GM18502 (cell line): Measurements from ENCODE around the gene SYCE1L.
A peak's percentile ranks its signal among the peaks of the same experiment; 100 is the strongest.
"Not testable (repeated sequence)": the region's sequence is repeated elsewhere in the genome, so short reads cannot be mapped to it uniquely, and the experiment has no call there.

Source experiments
- ATAC-seq: cut with Tn5 transposase; IDR thresholded peaks from one replicate; pipeline ENCODE4 v1.9.1; 2021; ENCODE audit warnings: mild to moderate bottlenecking; ENCODE audit not compliant: unreplicated experiment, poor library complexity

SYCE1L gene, protein sequence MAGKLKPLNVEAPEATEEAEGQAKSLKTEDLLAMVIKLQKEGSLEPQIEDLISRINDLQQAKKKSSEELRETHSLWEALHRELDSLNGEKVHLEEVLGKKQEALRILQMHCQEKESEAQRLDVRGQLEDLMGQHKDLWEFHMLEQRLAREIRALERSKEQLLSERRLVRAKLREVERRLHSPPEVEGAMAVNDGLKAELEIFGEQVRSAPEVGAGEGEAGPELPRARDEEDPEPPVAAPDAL

GRCh38 chr16:77199211-77199610, at the start of gene SYCE1L:
SYCE1L (plus strand) TSS chr16:77199408; CDS start chr16:77199452, 44 bp downstream.
- ATAC-seq, result no peak

- no peak for ATAC-seq
Observed at GRCh38 chr16:77157346-77158058, 41.7 kb upstream of the SYCE1L start.

GRCh38 chr16:77158293-77158692, 40.9 kb upstream of the SYCE1L start:
- ATAC-seq, result no peak

GRCh38 chr16:77165006-77165405, 34.2 kb upstream of the SYCE1L start:
- ATAC-seq, result no peak

GRCh38 chr16:77165536-77166236, 33.5 kb upstream of the SYCE1L start:
- ATAC-seq, result not testable (repeated sequence)

GRCh38 chr16:77166726-77167125, 32.5 kb upstream of the SYCE1L start:
- no peak for ATAC-seq

- no peak for ATAC-seq
Observed at GRCh38 chr16:77168901-77169300, 30.3 kb upstream of the SYCE1L start.

- ATAC-seq, result peak; percentile 83
Observed at GRCh38 chr16:77169650-77170236, 29.5 kb upstream of the SYCE1L start.

DNA sequence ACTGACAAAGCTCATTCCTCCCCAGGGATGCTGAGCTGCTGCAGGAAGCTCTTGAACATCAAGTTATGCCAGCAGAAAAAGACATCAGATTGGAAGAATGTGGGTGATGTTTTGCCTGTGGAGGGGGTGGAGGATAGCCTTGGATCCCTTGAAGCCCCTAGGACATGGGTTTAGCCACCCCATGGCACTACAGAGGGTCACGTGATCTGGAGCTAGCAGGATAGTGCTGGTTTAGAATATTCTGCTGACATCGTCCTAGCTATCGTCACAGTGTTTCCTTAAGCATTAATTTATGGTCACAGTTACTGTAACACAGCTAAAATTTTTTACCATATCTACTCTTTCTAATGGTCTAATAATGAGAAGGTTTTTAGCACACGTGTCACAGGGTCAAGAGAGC, 28.4 kb upstream of the SYCE1L start:
- no peak for ATAC-seq

DNA sequence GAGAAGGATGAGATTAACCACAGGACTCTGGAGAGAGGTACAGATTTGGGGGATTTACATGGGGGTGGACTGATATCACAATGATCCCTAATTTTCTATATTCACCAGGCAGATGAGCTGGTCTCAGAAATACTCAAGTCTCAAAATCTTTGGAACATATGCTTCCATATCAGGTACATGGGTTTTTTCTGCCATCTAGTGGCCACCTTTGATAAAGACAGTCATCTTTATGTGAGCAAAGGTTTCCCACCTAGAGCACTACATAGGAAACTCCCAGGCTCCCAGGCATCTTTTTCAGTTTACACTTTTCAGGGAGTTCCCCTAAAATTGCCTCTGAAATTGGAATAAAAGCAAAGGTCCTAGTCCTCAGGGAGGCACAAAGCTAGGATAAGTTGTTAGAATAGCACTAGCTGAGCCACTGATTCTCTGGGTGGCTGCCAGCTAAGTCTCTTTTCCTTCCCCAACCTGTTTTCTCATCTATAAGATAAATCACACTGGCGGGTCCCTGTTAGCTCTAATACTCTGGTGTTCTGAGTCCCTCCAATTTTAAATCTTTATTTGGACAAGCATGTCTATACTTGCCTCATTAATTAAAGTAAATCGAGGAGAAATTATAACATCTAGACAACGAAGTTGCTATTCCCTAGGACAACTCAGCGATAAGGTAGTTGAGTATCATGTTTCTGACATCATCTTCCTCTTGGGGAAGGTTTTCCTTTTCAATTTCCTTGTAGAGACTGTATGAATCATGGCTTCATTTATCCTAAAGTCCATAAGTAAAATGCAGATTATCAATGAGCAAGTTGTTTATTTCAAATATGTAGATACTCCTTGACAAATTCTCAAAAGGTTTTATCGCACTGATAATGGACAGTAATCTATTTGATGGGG, 27.2 kb upstream of the SYCE1L start:
- ATAC-seq, result peak; percentile 77

- no peak for ATAC-seq
Observed at GRCh38 chr16:77172951-77173350, 26.3 kb upstream of the SYCE1L start.

DNA sequence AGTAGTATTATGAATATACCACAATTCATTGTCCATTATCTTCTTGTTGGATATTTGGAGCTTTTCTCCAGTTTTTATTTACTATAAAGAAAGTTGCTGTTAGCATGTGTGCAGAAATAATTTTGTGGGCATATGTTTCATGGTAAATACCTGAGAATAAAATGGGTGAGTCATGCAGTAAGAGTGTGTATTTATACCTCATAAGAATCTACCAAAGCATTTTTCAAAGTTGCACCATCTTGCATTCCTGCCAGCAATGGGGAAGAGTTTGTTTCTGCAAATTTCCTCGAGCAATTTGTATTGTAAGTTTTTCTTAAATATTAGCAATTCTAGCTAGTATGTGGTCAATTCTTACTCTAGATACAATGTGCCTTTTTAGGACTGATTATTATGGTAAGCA, 16.1 kb upstream of the SYCE1L start:
- ATAC-seq, result no peak

- ATAC-seq, result not testable (repeated sequence)
Observed at GRCh38 chr16:77186298-77186697, 12.9 kb upstream of the SYCE1L start.

DNA sequence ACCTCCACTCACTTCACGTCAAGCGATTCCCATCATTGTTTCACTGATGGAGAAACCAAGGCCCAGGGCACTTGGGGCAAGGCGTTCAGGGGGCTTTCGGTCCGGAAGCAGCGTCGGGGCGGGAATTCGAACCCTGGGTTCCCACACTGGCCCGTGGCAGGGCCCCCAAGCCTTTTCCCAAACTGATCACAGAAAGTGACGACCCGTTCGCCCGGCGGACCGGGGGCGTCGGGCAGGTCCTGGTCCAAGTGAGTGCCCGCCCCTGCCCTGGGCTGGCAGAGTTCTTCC, 9.1 kb upstream of the SYCE1L start:
- no peak for ATAC-seq

DNA sequence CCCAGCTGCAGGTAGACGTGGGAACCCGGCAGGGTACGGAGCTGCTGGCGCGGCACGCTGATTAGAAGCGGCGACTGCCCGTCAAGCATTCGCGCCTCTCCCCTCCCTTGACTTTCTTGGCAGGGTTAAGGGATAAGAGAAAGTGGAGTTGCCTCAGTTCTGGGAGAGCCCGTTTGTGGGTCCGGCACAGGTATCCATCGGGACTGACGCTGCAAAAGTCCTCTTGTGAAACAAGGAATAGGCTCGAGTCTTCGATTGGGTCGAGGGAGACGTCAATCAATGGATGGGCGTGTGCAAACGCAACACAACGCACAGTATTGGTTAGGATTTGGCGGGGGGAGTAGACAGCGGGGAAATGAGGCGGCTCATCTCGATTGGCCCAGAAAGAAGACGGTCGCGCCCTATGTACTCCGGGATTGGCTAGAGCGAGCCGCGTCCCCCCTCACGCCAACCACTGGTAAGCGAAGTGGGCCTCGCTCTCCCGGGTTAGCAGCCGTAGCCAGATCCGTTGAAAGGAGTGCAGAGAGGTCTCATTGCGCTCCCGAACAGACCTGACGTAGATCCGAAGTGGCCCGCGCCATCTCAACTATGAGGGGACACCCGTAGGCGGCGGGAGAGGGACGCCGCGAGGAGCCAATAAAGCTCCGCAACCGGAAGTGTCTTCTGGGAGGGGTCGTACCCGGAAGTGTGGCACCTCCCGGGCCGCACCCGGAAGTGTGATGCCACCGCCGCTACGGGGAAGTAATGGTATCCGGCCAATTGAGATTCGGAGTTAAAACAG, 8.5 kb upstream of the SYCE1L start, which contains the start of gene MON1B:
TSS of gene MON1B (plus strand) at position 713 of the 781 bp plus-strand sequence. CDS start 296 bp downstream, outside the sequence.
- ATAC-seq, result peak; percentile 96

- peak; percentile 3 for ATAC-seq
Observed at GRCh38 chr16:77191259-77191969, 7.8 kb upstream of the SYCE1L start.

- no peak for ATAC-seq
Observed at GRCh38 chr16:77193377-77193776, 5.8 kb upstream of the SYCE1L start.

DNA sequence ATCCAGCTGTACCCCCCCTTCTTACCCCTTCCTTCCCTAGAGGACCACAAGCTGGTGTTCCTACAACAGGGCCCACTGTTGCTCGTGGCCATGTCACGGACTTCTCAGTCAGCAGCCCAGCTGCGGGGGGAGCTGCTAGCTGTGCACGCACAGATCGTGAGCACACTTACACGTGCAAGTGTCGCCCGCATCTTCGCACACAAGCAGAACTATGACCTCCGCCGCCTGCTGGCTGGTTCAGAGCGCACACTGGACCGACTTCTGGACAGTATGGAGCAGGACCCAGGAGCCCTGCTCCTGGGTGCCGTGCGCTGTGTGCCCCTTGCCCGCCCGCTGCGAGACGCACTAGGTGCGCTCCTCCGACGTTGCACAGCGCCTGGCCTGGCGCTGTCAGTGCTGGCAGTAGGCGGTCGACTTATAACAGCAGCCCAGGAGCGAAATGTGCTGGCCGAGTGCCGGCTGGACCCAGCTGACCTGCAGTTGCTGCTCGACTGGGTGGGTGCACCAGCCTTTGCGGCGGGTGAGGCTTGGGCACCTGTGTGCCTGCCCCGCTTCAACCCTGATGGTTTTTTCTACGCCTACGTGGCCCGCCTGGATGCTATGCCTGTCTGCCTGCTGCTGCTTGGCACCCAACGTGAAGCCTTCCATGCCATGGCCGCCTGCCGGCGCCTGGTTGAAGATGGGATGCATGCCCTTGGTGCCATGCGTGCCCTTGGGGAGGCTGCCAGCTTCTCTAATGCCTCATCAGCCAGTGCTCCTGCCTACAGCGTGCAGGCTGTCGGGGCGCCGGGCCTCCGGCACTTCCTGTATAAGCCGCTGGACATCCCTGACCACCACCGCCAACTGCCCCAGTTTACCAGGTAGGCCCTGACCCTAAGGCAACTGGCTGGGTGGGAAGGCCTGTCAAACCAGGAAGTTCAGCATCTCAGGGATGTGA, 4.6 kb upstream of the SYCE1L start:
- ATAC-seq, result no peak
